HG02870 (cell line): ENCODE data around the gene ZNF831.
A peak's percentile ranks its signal among the peaks of the same experiment; 100 is the strongest.

Experiments
- ATAC-seq: cut with Tn5 transposase; IDR thresholded peaks from one replicate; pipeline ENCODE4 v1.9.1; 2021; ENCODE audit warnings: mild to moderate bottlenecking, moderate library complexity; ENCODE audit not compliant: unreplicated experiment

ZNF831 gene

GRCh38 chr20:59207742-59208357, 44.2 kb downstream of the ZNF831 start:
- ATAC-seq: peak; percentile 51

- ATAC-seq: no peak
Measured at GRCh38 chr20:59210186-59210585, 46.6 kb downstream of the ZNF831 start.

- no peak for ATAC-seq
Measured at GRCh38 chr20:59211208-59211765, 47.7 kb downstream of the ZNF831 start.

GRCh38 chr20:59214073-59214472, 50.5 kb downstream of the ZNF831 start:
- no peak for ATAC-seq

- no peak for ATAC-seq
Measured at GRCh38 chr20:59214606-59215547, 51.3 kb downstream of the ZNF831 start.

- no peak for ATAC-seq
Measured at GRCh38 chr20:59217173-59217572, 53.6 kb downstream of the ZNF831 start.

- no peak for ATAC-seq
Measured at GRCh38 chr20:59217794-59218280, 54.2 kb downstream of the ZNF831 start.

GRCh38 chr20:59219211-59219610, 55.6 kb downstream of the ZNF831 start:
- ATAC-seq: no peak

- no peak for ATAC-seq
Measured at GRCh38 chr20:59220161-59220560, 56.5 kb downstream of the ZNF831 start.

- no peak for ATAC-seq
Measured at GRCh38 chr20:59221049-59221706, 57.6 kb downstream of the ZNF831 start.

GRCh38 chr20:59221707-59222252, 58.2 kb downstream of the ZNF831 start:
- no peak for ATAC-seq

GRCh38 chr20:59222253-59223181, 58.9 kb downstream of the ZNF831 start:
- peak; percentile 73 for ATAC-seq

GRCh38 chr20:59223182-59223601, 59.6 kb downstream of the ZNF831 start:
- ATAC-seq: no peak

- no peak for ATAC-seq
Measured at GRCh38 chr20:59223750-59224149, 60.1 kb downstream of the ZNF831 start.

GRCh38 chr20:59224236-59224635, 60.6 kb downstream of the ZNF831 start:
- ATAC-seq: no peak

GRCh38 chr20:59230385-59230784, 66.8 kb downstream of the ZNF831 start:
- ATAC-seq: no peak

- ATAC-seq: no peak
Measured at GRCh38 chr20:59231124-59231804, 67.6 kb downstream of the ZNF831 start.

GRCh38 chr20:59232618-59233017, 69.0 kb downstream of the ZNF831 start:
- no peak for ATAC-seq

- ATAC-seq: no peak
Measured at GRCh38 chr20:59235226-59235625, 71.6 kb downstream of the ZNF831 start.
